ENCODE results near the gene HLF.

HLF gene

DNA sequence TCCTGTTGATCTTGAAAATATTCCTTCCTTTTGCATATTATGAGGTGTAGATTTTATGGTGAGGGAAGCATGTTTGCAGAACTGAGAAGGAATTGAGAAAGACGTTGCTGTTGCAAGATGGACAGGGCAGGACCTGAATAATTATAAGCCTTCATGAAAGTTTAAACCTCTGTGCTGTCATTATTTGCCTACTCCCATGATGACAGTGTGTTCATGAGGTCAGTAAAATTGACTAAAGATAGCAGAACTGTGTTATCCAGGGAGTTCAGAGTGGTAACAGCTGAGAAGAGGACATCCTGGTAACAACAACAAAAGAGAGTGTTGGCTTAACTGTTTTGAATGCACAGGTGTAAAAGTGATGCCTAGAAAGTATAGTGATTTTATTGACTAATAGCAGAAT, 45.3 kb upstream of the HLF start:
- no peaks in the 10 kb centered on the region for H3F3A ChIP-seq (ENCODE audit: insufficient read depth, low read length)
- DNase-seq = no peak
- no peaks in the 10 kb centered on the region for H3K27me3 ChIP-seq (replicated peaks; ENCODE audit: insufficient read depth, low read length)
- H3K36me3 ChIP-seq (replicated peaks; ENCODE audit: insufficient read depth, low read length) = no peaks in the 10 kb centered on the region
- H3K9ac ChIP-seq (ENCODE audit: low read length) = no peak overlapping the region
- no peak overlapping the region for H3K27ac ChIP-seq (ENCODE audit: low read length)
- H3K4me1 ChIP-seq (ENCODE audit: low read length) = no peaks in the 10 kb centered on the region
- TF ChIP-seq CTCF (IDR thresholded peaks at IDR 0.05; ENCODE audit: low read length) (no peak), EZH2 (optimal IDR thresholded peaks at IDR 0.05; ENCODE audit: low read depth, low read length) (no peak)
- H3K9me3 ChIP-seq (replicated peaks; ENCODE audit: insufficient read depth, low read length) = no peaks in the 10 kb centered on the region
- no peak overlapping the region for H2AFZ ChIP-seq (ENCODE audit: low read length)
- no peaks in the 10 kb centered on the region for H3K9me2 ChIP-seq (replicated peaks; ENCODE audit: insufficient read depth, low read length)
- H3K79me2 ChIP-seq (ENCODE audit: low read length) = no peaks in the 10 kb centered on the region
- no peak overlapping the region for H3K4me3 ChIP-seq (ENCODE audit: low read length)
- H4K20me1 ChIP-seq (ENCODE audit: insufficient read depth, low read length) = no peaks in the 10 kb centered on the region
- H3K4me2 ChIP-seq (ENCODE audit: low read depth, low read length) = no peak overlapping the region

GRCh38 chr17:55219934-55220333, 44.8 kb upstream of the HLF start:
- no peak for DNase-seq
- Histone ChIP-seq H3K27ac (ENCODE audit: low read length) (no peak overlapping the region), H3K4me1 (ENCODE audit: low read length) (no peaks in the 10 kb centered on the region), H3K36me3 (replicated peaks; ENCODE audit: insufficient read depth, low read length) (no peaks in the 10 kb centered on the region), H3K9me2 (replicated peaks; ENCODE audit: insufficient read depth, low read length) (no peaks in the 10 kb centered on the region), H3K4me3 (ENCODE audit: low read length) (no peak overlapping the region), H3K27me3 (replicated peaks; ENCODE audit: insufficient read depth, low read length) (no peaks in the 10 kb centered on the region), H3K4me2 (ENCODE audit: low read depth, low read length) (no peak overlapping the region), H3K9ac (ENCODE audit: low read length) (no peak overlapping the region), H3K9me3 (replicated peaks; ENCODE audit: insufficient read depth, low read length) (no peaks in the 10 kb centered on the region), H3F3A (ENCODE audit: insufficient read depth, low read length) (no peaks in the 10 kb centered on the region), H4K20me1 (ENCODE audit: insufficient read depth, low read length) (no peaks in the 10 kb centered on the region), H3K79me2 (ENCODE audit: low read length) (no peaks in the 10 kb centered on the region), H2AFZ (ENCODE audit: low read length) (no peak overlapping the region)
- TF ChIP-seq CTCF (IDR thresholded peaks at IDR 0.05; ENCODE audit: low read length) = no peak
- TF ChIP-seq EZH2 (optimal IDR thresholded peaks at IDR 0.05; ENCODE audit: low read depth, low read length) = no peak
- TF ChIP-seq EZH2phosphoT487 (IDR thresholded peaks at IDR 0.05; ENCODE audit: low read length) = no peak

- no peaks in the 10 kb centered on the region for H3K27me3 ChIP-seq (replicated peaks; ENCODE audit: insufficient read depth, low read length)
Measured at GRCh38 chr17:55223524-55223923, 41.2 kb upstream of the HLF start.

More at GRCh38 chr17:55223524-55223923, 41.2 kb upstream of the HLF start:
- DNase-seq = no peak
- no peak overlapping the region for H3K27ac ChIP-seq (ENCODE audit: low read length)
- no peaks in the 10 kb centered on the region for H3F3A ChIP-seq (ENCODE audit: insufficient read depth, low read length)
- no peak overlapping the region for H3K9ac ChIP-seq (ENCODE audit: low read length)
- no peaks in the 10 kb centered on the region for H4K20me1 ChIP-seq (ENCODE audit: insufficient read depth, low read length)
- H3K4me2 ChIP-seq (ENCODE audit: low read depth, low read length) = no peak overlapping the region
- no peaks in the 10 kb centered on the region for H3K9me2 ChIP-seq (replicated peaks; ENCODE audit: insufficient read depth, low read length)
- TF ChIP-seq EZH2phosphoT487 (IDR thresholded peaks at IDR 0.05; ENCODE audit: low read length) = no peak
- TF ChIP-seq EZH2 (optimal IDR thresholded peaks at IDR 0.05; ENCODE audit: low read depth, low read length) = no peak
- no peak for TF ChIP-seq CTCF (IDR thresholded peaks at IDR 0.05; ENCODE audit: low read length)
- no peaks in the 10 kb centered on the region for H3K4me1 ChIP-seq (ENCODE audit: low read length)
- H2AFZ ChIP-seq (ENCODE audit: low read length) = no peak overlapping the region
- H3K9me3 ChIP-seq (replicated peaks; ENCODE audit: insufficient read depth, low read length) = no peaks in the 10 kb centered on the region
- H3K79me2 ChIP-seq (ENCODE audit: low read length) = no peaks in the 10 kb centered on the region
- no peak overlapping the region for H3K4me3 ChIP-seq (ENCODE audit: low read length)
- no peaks in the 10 kb centered on the region for H3K36me3 ChIP-seq (replicated peaks; ENCODE audit: insufficient read depth, low read length)

Data from MM.1S (cell line).